ENCODE results near the gene CBFB. TPM values are rescaled to one million over a fixed set of nuclear protein-coding genes. Genes with fewer than 3 reads are reported as not detected.

CBFB gene
- total and polyA plus RNA-seq, 9 of the 15 experiments (the other 6 are each of a cell fraction or from before 2014, with no cell fraction given), result 22.0 to 112 (median 66.5) TPM

DNA sequence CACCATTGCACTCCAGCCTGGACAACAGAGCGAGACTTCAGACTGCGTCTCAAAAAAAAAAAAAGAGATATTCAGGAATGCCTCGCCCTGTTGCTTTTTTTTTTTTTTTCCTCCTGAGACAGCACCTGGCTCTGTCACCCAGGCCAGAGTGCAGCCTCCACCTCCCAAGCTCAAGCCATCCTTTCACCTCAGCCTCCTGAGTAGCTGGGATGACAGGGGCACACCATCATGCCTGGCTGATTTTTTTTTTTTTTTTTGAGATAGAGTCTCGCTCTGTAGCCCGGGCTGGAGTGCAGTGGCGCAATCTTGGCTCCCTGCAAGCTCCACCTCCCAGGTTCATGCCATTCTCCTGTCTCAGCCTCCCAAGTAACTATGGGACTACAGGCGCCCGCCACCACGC, 88.8 kb downstream of the CBFB start (continued):
- TF ChIP-seq, protein P1, sequence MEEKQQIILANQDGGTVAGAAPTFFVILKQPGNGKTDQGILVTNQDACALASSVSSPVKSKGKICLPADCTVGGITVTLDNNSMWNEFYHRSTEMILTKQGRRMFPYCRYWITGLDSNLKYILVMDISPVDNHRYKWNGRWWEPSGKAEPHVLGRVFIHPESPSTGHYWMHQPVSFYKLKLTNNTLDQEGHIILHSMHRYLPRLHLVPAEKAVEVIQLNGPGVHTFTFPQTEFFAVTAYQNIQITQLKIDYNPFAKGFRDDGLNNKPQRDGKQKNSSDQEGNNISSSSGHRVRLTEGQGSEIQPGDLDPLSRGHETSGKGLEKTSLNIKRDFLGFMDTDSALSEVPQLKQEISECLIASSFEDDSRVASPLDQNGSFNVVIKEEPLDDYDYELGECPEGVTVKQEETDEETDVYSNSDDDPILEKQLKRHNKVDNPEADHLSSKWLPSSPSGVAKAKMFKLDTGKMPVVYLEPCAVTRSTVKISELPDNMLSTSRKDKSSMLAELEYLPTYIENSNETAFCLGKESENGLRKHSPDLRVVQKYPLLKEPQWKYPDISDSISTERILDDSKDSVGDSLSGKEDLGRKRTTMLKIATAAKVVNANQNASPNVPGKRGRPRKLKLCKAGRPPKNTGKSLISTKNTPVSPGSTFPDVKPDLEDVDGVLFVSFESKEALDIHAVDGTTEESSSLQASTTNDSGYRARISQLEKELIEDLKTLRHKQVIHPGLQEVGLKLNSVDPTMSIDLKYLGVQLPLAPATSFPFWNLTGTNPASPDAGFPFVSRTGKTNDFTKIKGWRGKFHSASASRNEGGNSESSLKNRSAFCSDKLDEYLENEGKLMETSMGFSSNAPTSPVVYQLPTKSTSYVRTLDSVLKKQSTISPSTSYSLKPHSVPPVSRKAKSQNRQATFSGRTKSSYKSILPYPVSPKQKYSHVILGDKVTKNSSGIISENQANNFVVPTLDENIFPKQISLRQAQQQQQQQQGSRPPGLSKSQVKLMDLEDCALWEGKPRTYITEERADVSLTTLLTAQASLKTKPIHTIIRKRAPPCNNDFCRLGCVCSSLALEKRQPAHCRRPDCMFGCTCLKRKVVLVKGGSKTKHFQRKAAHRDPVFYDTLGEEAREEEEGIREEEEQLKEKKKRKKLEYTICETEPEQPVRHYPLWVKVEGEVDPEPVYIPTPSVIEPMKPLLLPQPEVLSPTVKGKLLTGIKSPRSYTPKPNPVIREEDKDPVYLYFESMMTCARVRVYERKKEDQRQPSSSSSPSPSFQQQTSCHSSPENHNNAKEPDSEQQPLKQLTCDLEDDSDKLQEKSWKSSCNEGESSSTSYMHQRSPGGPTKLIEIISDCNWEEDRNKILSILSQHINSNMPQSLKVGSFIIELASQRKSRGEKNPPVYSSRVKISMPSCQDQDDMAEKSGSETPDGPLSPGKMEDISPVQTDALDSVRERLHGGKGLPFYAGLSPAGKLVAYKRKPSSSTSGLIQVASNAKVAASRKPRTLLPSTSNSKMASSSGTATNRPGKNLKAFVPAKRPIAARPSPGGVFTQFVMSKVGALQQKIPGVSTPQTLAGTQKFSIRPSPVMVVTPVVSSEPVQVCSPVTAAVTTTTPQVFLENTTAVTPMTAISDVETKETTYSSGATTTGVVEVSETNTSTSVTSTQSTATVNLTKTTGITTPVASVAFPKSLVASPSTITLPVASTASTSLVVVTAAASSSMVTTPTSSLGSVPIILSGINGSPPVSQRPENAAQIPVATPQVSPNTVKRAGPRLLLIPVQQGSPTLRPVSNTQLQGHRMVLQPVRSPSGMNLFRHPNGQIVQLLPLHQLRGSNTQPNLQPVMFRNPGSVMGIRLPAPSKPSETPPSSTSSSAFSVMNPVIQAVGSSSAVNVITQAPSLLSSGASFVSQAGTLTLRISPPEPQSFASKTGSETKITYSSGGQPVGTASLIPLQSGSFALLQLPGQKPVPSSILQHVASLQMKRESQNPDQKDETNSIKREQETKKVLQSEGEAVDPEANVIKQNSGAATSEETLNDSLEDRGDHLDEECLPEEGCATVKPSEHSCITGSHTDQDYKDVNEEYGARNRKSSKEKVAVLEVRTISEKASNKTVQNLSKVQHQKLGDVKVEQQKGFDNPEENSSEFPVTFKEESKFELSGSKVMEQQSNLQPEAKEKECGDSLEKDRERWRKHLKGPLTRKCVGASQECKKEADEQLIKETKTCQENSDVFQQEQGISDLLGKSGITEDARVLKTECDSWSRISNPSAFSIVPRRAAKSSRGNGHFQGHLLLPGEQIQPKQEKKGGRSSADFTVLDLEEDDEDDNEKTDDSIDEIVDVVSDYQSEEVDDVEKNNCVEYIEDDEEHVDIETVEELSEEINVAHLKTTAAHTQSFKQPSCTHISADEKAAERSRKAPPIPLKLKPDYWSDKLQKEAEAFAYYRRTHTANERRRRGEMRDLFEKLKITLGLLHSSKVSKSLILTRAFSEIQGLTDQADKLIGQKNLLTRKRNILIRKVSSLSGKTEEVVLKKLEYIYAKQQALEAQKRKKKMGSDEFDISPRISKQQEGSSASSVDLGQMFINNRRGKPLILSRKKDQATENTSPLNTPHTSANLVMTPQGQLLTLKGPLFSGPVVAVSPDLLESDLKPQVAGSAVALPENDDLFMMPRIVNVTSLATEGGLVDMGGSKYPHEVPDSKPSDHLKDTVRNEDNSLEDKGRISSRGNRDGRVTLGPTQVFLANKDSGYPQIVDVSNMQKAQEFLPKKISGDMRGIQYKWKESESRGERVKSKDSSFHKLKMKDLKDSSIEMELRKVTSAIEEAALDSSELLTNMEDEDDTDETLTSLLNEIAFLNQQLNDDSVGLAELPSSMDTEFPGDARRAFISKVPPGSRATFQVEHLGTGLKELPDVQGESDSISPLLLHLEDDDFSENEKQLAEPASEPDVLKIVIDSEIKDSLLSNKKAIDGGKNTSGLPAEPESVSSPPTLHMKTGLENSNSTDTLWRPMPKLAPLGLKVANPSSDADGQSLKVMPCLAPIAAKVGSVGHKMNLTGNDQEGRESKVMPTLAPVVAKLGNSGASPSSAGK (IDR thresholded peaks at IDR 0.05), result no peak
- TF ChIP-seq CBX5 (IDR thresholded peaks at IDR 0.05; ENCODE audit: borderline replicate concordance, low read depth), result no peak
- TF ChIP-seq, protein P2, sequence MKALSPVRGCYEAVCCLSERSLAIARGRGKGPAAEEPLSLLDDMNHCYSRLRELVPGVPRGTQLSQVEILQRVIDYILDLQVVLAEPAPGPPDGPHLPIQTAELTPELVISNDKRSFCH (CRISPR knock-in tag; IDR thresholded peaks at IDR 0.05), result no peak
- TF ChIP-seq, protein P2 (tag; IDR thresholded peaks at IDR 0.05), result no peak
- TF ChIP-seq TBL1XR1 (IDR thresholded peaks at IDR 0.05; ENCODE audit: low read length in 2 of 2), result no peak
